ENCODE results near the gene FHL3. TPM values are rescaled to one million over a fixed set of nuclear protein-coding genes. Genes with fewer than 3 reads are reported as not detected.

FHL3 gene
- polyA plus RNA-seq, 1 of the 3 experiments (the other 2 are of a cell fraction) = 6.8 TPM

DNA sequence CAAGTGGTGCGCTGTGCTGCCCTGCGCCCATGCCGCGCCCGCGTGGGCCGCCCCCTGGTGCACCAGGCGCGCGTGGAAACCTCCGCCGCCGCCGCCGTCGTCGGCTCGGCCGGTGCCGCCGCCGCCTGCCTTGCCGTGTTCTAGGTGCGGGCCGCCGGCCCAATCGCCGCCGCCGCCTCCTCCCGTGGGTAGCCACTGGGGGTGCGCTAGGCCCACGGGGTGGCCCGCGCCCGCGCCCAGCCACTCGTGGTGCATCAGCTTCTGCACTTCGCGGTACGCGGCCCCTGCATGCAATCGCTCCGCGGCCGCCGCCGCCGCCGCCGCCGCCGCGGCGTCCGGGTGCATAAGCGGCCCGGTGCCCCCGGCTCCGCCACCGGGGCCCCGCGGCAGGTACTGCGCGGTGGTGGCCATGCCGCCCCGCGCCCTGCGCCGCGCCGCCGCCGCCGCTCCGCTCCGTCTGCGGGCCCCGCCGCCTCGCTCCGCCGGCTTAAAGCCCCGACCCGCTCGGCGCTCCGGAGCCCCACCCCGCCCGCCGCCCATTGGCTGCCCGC is 41.1 kb upstream of the FHL3 start, which contains the start of gene POU3F1:
Gene POU3F1 (minus strand): TSS at position 461 of the 551 bp plus-strand sequence. CDS start 50 bp downstream, at position 411.
- H3K79me2 ChIP-seq (ENCODE audit: insufficient read depth) = no peaks in the 10 kb centered on the region
- H3K9me3 ChIP-seq = no peaks in the 10 kb centered on the region
- no peaks in the 10 kb centered on the region for H3K36me3 ChIP-seq (replicated peaks in 1 of 2; ENCODE audit: control insufficient read depth in 1 of 2, insufficient read depth in 2 of 2, low read length in 1 of 2)
- CTCF ChIA-PET = interaction anchor here (0.7 to 5.8 kb wide), 10 partner anchors 9 to 56 kb away, joined by 3 to 20 read pairs (median 3); no protein-coding TSS in a partner anchor
- peaks cover 4% of the 10 kb centered on the region; the same call in 1 of the 2 replicates for H4K20me1 ChIP-seq (ENCODE audit: insufficient read depth)
- H3K27ac ChIP-seq (ENCODE audit: low read depth in 2 of 2, low read length in 1 of 2) = no peak within 1 kb of the TSS
- H3K9me2 ChIP-seq = no peaks in the 10 kb centered on the region
- peaks cover 60% of the 10 kb centered on the region for H3K27me3 ChIP-seq (ENCODE audit: insufficient read depth)
- DNase-seq = peak; percentile 50
- H3K9ac ChIP-seq = no peak within 1 kb of the TSS
- H3K4me3 ChIP-seq (ENCODE audit: low read depth in 2 of 2, low read length in 1 of 2) = peak within 1 kb of the TSS; percentile 44 to 59
- H3K4me1 ChIP-seq (ENCODE audit: control insufficient read depth in 1 of 2, insufficient read depth in 2 of 2, low read depth in 1 of 2, low read length in 1 of 2) = no peaks in the 10 kb centered on the region; a peak in 1 of 4 replicates
- H3K4me2 ChIP-seq = peak within 1 kb of the TSS; percentile 79
- POLR2A ChIA-PET = no interaction called here
- H3F3A ChIP-seq (replicated peaks; ENCODE audit: insufficient read depth) = no peaks in the 10 kb centered on the region
- no CpG with 5 or more reads among the region's 92 CpGs for WGBS (ENCODE audit: low lambda C conversion rate)
- TF ChIP-seq, protein P1, sequence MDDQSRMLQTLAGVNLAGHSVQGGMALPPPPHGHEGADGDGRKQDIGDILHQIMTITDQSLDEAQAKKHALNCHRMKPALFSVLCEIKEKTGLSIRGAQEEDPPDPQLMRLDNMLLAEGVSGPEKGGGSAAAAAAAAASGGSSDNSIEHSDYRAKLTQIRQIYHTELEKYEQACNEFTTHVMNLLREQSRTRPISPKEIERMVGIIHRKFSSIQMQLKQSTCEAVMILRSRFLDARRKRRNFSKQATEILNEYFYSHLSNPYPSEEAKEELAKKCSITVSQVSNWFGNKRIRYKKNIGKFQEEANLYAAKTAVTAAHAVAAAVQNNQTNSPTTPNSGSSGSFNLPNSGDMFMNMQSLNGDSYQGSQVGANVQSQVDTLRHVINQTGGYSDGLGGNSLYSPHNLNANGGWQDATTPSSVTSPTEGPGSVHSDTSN (IDR thresholded peaks at IDR 0.05) = no peak
- H2AFZ ChIP-seq (ENCODE audit: low read depth) = 0 out of 2 replicates have a peak within 1 kb of the TSS, but pooled peaks have one; percentile 22

DNA sequence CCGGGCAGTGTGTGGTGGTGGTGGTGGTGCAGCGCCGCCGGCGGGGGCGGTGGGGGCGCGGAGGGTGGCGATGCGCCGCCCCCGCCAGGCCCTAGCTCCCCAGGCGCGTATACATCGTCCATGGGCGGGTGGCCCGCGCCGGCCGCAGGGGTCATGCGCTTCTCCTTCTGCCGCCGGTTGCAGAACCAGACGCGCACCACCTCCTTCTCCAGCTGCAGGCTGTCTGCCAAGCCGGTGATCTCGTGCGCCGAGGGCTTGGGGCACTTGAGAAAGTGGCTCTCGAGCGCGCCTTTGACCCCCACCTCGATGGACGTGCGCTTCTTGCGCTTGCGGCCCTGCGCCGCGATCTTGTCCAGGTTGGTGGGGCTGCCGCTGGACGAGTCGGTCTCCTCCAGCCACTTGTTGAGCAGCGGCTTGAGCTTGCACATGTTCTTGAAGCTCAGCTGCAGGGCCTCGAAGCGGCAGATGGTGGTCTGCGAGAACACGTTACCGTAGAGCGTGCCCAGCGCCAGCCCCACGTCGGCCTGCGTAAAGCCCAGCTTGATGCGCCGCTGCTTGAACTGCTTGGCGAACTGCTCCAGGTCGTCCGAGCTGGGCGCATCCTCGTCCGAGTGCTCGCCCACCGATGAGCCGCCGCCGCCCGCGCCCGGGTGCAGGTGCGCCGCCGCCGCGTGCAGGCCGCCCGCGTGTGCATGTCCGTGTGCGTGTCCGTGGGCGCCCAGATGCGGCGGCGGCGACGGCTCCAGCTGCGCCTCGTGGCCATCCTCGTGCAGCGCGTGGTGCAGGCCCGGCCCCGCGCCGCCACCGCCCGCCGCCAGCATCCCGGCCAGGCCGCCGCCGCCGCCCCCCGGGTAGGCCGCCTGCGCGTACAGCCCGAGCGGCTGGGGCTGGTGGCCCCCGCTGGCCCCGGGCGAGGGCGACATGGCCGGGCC is 40.4 kb upstream of the FHL3 start:
- WGBS (ENCODE audit: low lambda C conversion rate) = 6% methylated on average over 20 of the region's 115 CpGs

More for the DNA sequence above, 40.4 kb upstream of the FHL3 start:
- Histone ChIP-seq H3K36me3 (replicated peaks in 1 of 2; ENCODE audit: control insufficient read depth in 1 of 2, insufficient read depth in 2 of 2, low read length in 1 of 2) (no peaks in the 10 kb centered on the region), H2AFZ (ENCODE audit: low read depth) (no peak overlapping the region), H3K9me3 (no peaks in the 10 kb centered on the region), H3K9me2 (no peaks in the 10 kb centered on the region), H3K4me1 (ENCODE audit: control insufficient read depth in 1 of 2, insufficient read depth in 2 of 2, low read depth in 1 of 2, low read length in 1 of 2) (no peaks in the 10 kb centered on the region; a peak in 1 of 4 replicates), H3K79me2 (ENCODE audit: insufficient read depth) (no peaks in the 10 kb centered on the region), H3K4me2 (no peak overlapping the region), H3K27ac (ENCODE audit: low read depth in 2 of 2, low read length in 1 of 2) (no peak overlapping the region), H3K9ac (no peak overlapping the region), H3K27me3 (ENCODE audit: insufficient read depth) (peaks cover 60% of the 10 kb centered on the region), H3K4me3 (ENCODE audit: low read depth in 2 of 2, low read length in 1 of 2) (no peak overlapping the region), H4K20me1 (ENCODE audit: insufficient read depth) (peaks cover 4% of the 10 kb centered on the region; the same call in 1 of the 2 replicates), H3F3A (replicated peaks; ENCODE audit: insufficient read depth) (no peaks in the 10 kb centered on the region)
- CTCF ChIA-PET = interaction anchor here (0.8 to 5.8 kb wide), 7 partner anchors 12 to 55 kb away, joined by 3 to 20 read pairs (median 3); no protein-coding TSS in a partner anchor
- POLR2A ChIA-PET = no interaction called here
- peak; percentile 55 for DNase-seq
- TF ChIP-seq NRF1 (IDR thresholded peaks at IDR 0.05; ENCODE audit: low read depth, low read length) (no peak), EZH2phosphoT487 (IDR thresholded peaks at IDR 0.05; ENCODE audit: borderline replicate concordance, low read depth) (peak; percentile 82; the same call in 1 of the 2 replicates), SIN3A (IDR thresholded peaks at IDR 0.05; ENCODE audit: borderline replicate concordance, low read depth, low read length) (no peak)
